ENCODE results near the gene RIIAD1.

Gene RIIAD1

DNA sequence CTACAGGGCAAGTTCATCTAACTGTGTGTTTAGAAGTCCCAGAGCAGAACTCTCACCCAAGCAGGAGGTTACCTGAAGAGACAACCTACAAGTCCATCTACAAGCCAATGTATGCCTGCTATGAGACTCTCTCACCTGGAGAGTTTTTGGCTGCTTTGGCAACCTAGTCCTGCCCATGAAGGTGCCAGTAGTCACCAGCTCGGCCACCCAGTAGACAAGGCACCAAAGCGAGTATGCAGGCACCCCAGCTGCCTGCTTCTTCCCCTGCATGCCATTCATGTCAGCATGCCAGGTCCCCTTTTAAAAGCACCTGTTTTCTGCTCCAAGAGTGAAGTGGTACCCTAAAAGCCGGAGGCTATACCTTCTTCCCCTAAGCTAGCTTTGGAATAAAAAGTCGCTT, 20.2 kb downstream of the RIIAD1 start:
- no peaks in the 10 kb centered on the region for H3K36me3 ChIP-seq
- no peak overlapping the region for H3K27ac ChIP-seq
- H3K4me1 ChIP-seq = no peaks in the 10 kb centered on the region
- intact Hi-C loops (cut with DNase I; ENCODE audit: low total_unique reads) = no loop called here
- DNase-seq = no peak
- TF ChIP-seq, protein P1, sequence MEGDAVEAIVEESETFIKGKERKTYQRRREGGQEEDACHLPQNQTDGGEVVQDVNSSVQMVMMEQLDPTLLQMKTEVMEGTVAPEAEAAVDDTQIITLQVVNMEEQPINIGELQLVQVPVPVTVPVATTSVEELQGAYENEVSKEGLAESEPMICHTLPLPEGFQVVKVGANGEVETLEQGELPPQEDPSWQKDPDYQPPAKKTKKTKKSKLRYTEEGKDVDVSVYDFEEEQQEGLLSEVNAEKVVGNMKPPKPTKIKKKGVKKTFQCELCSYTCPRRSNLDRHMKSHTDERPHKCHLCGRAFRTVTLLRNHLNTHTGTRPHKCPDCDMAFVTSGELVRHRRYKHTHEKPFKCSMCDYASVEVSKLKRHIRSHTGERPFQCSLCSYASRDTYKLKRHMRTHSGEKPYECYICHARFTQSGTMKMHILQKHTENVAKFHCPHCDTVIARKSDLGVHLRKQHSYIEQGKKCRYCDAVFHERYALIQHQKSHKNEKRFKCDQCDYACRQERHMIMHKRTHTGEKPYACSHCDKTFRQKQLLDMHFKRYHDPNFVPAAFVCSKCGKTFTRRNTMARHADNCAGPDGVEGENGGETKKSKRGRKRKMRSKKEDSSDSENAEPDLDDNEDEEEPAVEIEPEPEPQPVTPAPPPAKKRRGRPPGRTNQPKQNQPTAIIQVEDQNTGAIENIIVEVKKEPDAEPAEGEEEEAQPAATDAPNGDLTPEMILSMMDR (IDR thresholded peaks at IDR 0.05) = no peak
- no peak overlapping the region for H3K4me3 ChIP-seq
- no peaks in the 10 kb centered on the region for H3K9me3 ChIP-seq
- H3K27me3 ChIP-seq = no peaks in the 10 kb centered on the region

DNA sequence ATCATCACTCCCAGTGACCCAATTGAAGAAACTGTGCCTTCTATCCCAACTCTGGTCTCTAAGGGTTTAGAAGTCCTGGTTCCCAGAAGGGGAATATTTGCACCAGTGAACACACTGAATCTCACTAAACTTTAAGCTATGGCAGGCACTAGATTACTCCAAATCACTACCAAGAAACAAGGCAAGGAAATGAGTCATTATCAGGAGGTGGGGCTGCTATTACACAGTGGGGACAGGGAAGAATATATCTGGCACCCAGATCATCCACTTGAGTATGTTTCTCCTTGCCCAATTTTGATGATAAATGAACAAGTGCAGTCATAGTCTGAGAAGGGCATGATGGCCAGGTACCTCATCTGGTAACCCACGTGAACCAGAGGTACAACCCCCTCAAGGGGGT, 35.0 kb downstream of the RIIAD1 start:
- intact Hi-C loops (cut with DNase I; ENCODE audit: low total_unique reads) = no loop called here
- peaks cover 6 to 46% (median 20%) of the 10 kb centered on the region in 3 donors for H3K36me3 ChIP-seq
- DNase-seq = no peak
- TF ChIP-seq, protein P1 (IDR thresholded peaks at IDR 0.05) = no peak
- H3K27ac ChIP-seq = no peak overlapping the region
- no peaks in the 10 kb centered on the region for H3K9me3 ChIP-seq
- H3K4me1 ChIP-seq = no peaks in the 10 kb centered on the region
- H3K27me3 ChIP-seq = no peaks in the 10 kb centered on the region
- H3K4me3 ChIP-seq = no peak overlapping the region

DNA sequence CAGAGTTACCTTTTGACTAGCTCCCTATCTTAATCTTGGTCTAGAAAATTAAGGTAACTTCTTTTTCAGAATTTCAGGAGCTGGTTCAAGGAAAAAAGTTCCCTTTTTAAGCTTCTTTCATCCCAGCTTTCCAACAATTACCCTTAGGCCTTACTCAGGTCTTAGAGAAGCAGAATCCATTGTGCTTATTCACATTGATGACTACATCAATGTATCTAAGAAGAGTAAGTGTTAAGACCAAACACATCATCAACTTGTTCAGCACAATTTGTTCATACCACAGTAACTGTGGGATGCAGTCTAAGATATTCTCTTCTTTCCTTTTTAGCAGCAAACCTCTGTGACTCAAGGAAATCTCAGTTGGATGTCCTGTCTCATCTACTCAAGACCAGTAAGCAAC, 37.9 kb downstream of the RIIAD1 start:
- no peak for DNase-seq
- Histone ChIP-seq H3K9me3 (no peaks in the 10 kb centered on the region), H3K4me3 (no peak overlapping the region), H3K27ac (no peak overlapping the region), H3K27me3 (no peaks in the 10 kb centered on the region), H3K36me3 (peaks cover 14 to 56% (median 28%) of the 10 kb centered on the region in 3 donors), H3K4me1 (peaks cover 0 to 14% (median 7%) of the 10 kb centered on the region in 4 donors)
- TF ChIP-seq, protein P1 (IDR thresholded peaks at IDR 0.05) = no peak
- intact Hi-C loops (cut with DNase I; ENCODE audit: low total_unique reads) = no loop called here

DNA sequence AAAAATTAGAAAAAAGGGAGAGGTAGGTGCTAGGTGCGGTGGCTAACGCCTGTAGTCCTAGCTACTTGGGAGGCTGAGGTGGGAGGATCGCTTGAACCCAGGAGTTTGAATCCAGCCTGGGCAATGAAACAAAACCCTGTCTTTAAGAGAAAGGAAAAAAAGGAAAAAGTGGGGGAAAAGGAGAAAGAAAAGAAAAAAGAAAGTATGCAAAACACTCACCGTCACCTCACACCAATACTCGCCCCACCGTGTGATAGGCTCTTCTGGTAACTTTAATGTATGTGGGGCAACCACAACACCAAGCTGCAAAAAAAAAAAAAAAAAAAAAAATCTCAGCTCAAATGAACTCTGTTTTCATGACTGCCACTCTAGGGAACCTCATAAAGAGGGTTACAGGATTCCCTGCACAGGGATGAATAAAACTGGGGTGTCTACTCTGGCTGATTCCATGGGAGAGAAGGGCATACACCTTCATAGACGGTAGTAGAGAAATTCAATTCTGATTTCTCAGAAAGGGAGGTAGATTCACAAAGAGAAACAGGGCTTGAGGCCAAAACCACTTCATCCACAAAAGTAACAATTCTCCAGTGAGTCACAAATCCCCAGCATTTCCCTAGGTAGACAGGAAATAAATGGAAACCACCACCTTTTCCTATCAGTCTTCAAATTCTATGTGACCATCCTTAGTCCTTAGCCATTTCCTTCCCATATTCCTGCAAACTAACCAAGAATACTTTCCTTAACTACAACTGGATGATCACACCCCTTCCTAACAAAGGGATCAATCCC, 39.5 kb downstream of the RIIAD1 start:
- Histone ChIP-seq H3K4me3 (no peak overlapping the region), H3K9me3 (no peaks in the 10 kb centered on the region), H3K27ac (no peak overlapping the region), H3K27me3 (no peaks in the 10 kb centered on the region), H3K4me1 (peaks cover 0 to 15% (median 8%) of the 10 kb centered on the region in 4 donors), H3K36me3 (peaks cover 14 to 56% (median 28%) of the 10 kb centered on the region in 3 donors)
- DNase-seq = no peak
- intact Hi-C loops (cut with DNase I; ENCODE audit: low total_unique reads) = no loop called here
- TF ChIP-seq, protein P1 (IDR thresholded peaks at IDR 0.05) = no peak

- intact Hi-C loops (cut with DNase I; ENCODE audit: low total_unique reads) = no loop called here
- Histone ChIP-seq H3K4me3 (peak within 1 kb of the TSS; percentile 69 to 75), H3K4me1 (peaks cover 0 to 15% (median 8%) of the 10 kb centered on the region in 4 donors), H3K36me3 (peaks cover 14 to 40% (median 28%) of the 10 kb centered on the region in 3 donors), H3K27me3 (no peaks in the 10 kb centered on the region), H3K9me3 (no peaks in the 10 kb centered on the region), H3K27ac (peak within 1 kb of the TSS; percentile 86 to 89)
- peak; percentile 78 to 84 for DNase-seq
- TF ChIP-seq, protein P1 (IDR thresholded peaks at IDR 0.05) = no peak
Observed at GRCh38 chr1:151762941-151763921, 41.9 kb downstream of the RIIAD1 start, which contains the start of gene MRPL9. TSS of gene MRPL9 (minus strand) at chr1:151763496. CDS start at chr1:151763479, 17 bp downstream.
